Astrocyte of the cerebellum (primary cell): ENCODE data around the gene NPY5R.

ENCODE experiments used
- DNase-seq: peaks from one replicate; pipeline ENCODE4 v3.0.0-alpha.2; 2011; ENCODE audit warnings: low read depth
- H3K4me3 ChIP-seq: 2 replicates; pipeline ENCODE4 v1.5.1; 2011; ENCODE audit warnings: mild to moderate bottlenecking, low read depth, low read length, moderate library complexity
- CTCF ChIP-seq: IDR thresholded peaks from 2 replicates; pipeline ENCODE4 v1.5.1; 2012; ENCODE audit warnings: low read length, low read depth, moderate library complexity, mild to moderate bottlenecking; ENCODE audit errors: missing control alignments
- in situ Hi-C: cut with HindIII; loops from 2 replicates; pipeline ENCODE4 v1.10.0; 2017; ENCODE audit warnings: low sequenced_read_pairs

Gene NPY5R

GRCh38 chr4:163330916-163331628 is 12.6 kb upstream of the NPY5R start:
- in situ Hi-C loops = loop anchor here (25.0 kb wide), 1 partner anchor 844 kb away; no protein-coding TSS in a partner anchor
- TF ChIP-seq CTCF = no peak
- peak overlapping the region; percentile 52 for H3K4me3 ChIP-seq
- DNase-seq = no peak

GRCh38 chr4:163331629-163332376 is 11.9 kb upstream of the NPY5R start:
- in situ Hi-C loops = loop anchor here (25.0 kb wide), 1 partner anchor 845 kb away; no protein-coding TSS in a partner anchor
- no peak for DNase-seq
- peak overlapping the region; percentile 52 for H3K4me3 ChIP-seq

DNA sequence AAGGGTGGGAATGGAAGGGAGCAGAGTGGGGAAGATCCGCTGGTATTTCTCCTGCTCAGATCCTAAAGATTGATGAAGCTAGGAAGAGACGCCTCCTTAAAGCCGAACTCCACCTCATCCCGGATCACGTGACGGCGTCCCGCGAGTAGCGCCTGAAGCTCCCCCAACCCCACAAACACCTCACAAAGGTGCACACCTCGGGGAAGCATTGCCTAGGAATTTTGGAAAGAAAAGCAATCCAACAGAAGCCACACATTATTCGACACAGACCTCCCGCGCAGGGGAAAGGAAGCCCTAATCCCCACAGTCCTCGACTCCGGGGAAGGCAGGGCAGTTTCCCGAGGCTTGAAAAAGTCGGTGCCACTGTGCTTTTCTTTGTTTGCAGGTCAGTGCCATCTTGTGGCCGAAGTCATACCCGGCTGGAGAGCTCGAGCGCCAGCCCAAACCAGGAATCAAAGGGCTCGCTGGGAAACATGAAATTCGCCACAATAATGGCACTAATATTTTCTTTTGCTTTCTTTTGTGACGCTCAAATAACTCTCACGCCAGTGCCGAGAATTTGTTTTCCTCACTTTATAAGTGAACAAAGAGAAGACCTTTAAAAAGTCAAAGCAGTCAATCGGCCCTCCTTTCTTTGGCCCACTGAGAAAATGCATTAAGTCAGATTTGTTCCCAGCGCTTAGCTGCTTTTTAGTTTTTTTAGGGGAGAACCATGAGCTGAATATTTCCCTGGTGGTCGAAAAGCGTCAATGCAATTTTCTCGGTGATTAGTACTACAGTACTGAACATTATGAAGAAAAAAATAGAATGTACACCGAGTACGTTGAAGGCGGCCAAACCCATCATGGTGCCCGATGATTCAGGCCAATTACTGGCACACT is 10.9 kb upstream of the NPY5R start, which contains the start of gene NPY1R:
NPY1R (minus strand) TSS at position 71 of the 881 bp plus-strand sequence. CDS start 6,042 bp downstream, outside the sequence.
- peak; percentile 66 for DNase-seq
- in situ Hi-C loops = loop anchor here (25.0 kb wide), 1 partner anchor 845 kb away; no protein-coding TSS in a partner anchor
- peak; percentile 75 for TF ChIP-seq CTCF
- H3K4me3 ChIP-seq = peak within 1 kb of the TSS; percentile 52

More at GRCh38 chr4:163331629-163332376, 11.9 kb upstream of the NPY5R start:
- peak; percentile 17 for TF ChIP-seq CTCF

GRCh38 chr4:163335384-163335783 is 8.3 kb upstream of the NPY5R start:
- DNase-seq = no peak
- H3K4me3 ChIP-seq = no peak overlapping the region
- in situ Hi-C loops = loop anchor here (25.0 kb wide), 1 partner anchor 848 kb away; no protein-coding TSS in a partner anchor
- TF ChIP-seq CTCF = no peak

GRCh38 chr4:163344147-163345125 is 744 bp downstream of the NPY5R start:
- DNase-seq = no peak
- in situ Hi-C loops = loop anchor here (25.0 kb wide), 1 partner anchor 857 kb away; no protein-coding TSS in a partner anchor
- peak overlapping the region; percentile 48 for H3K4me3 ChIP-seq
- no peak for TF ChIP-seq CTCF
